ENCODE measurements around the gene ZFPL1.

The ZFPL1 gene

GRCh38 chr11:65083834-65084597, at the start of gene ZFPL1, which contains the start of gene CDCA5:
TSS of gene ZFPL1 (plus strand) at chr11:65084222. CDS start at chr11:65084699, 477 bp downstream.
TSS of gene CDCA5 (minus strand) at chr11:65084040. CDS start at chr11:65083978, 62 bp downstream.
- DNase-seq (ENCODE audit: low spot score) = peak; percentile 94

- DNase-seq (ENCODE audit: low spot score) = no peak
These were observed 49.6 kb upstream of the ZFPL1 start for GRCh38 chr11:65034423-65034822.

- DNase-seq (ENCODE audit: low spot score) = no peak
These were observed 48.4 kb upstream of the ZFPL1 start for GRCh38 chr11:65035579-65035978.

- DNase-seq (ENCODE audit: low spot score) = no peak
These were observed 47.1 kb upstream of the ZFPL1 start for GRCh38 chr11:65036931-65037330.

GRCh38 chr11:65040520-65040846, 43.5 kb upstream of the ZFPL1 start:
- DNase-seq (ENCODE audit: low spot score) = no peak

GRCh38 chr11:65040847-65041622, 43.0 kb upstream of the ZFPL1 start, which contains the start of gene SAC3D1:
TSS of gene SAC3D1 (plus strand) at chr11:65041210. CDS start at chr11:65041293, 83 bp downstream.
- peak; percentile 90 for DNase-seq (ENCODE audit: low spot score)

- DNase-seq (ENCODE audit: low spot score) = no peak
These were observed 41.1 kb upstream of the ZFPL1 start for GRCh38 chr11:65042891-65043290.

- DNase-seq (ENCODE audit: low spot score) = no peak
These were observed 40.0 kb upstream of the ZFPL1 start for GRCh38 chr11:65043881-65044501.

GRCh38 chr11:65045061-65045460, 39.0 kb upstream of the ZFPL1 start:
- no peak for DNase-seq (ENCODE audit: low spot score)

GRCh38 chr11:65045728-65046127, 38.3 kb upstream of the ZFPL1 start:
- DNase-seq (ENCODE audit: low spot score) = no peak

- no peak for DNase-seq (ENCODE audit: low spot score)
These were observed 36.2 kb upstream of the ZFPL1 start for GRCh38 chr11:65047581-65048422.

- no peak for DNase-seq (ENCODE audit: low spot score)
These were observed 32.6 kb upstream of the ZFPL1 start for GRCh38 chr11:65051398-65051858.

- no peak for DNase-seq (ENCODE audit: low spot score)
These were observed 30.1 kb upstream of the ZFPL1 start for GRCh38 chr11:65053827-65054508.

GRCh38 chr11:65055538-65055937, 28.5 kb upstream of the ZFPL1 start:
- no peak for DNase-seq (ENCODE audit: low spot score)

- DNase-seq (ENCODE audit: low spot score) = no peak
These were observed 27.0 kb upstream of the ZFPL1 start for GRCh38 chr11:65056999-65057398.

GRCh38 chr11:65057526-65057925, 26.5 kb upstream of the ZFPL1 start:
- no peak for DNase-seq (ENCODE audit: low spot score)

- no peak for DNase-seq (ENCODE audit: low spot score)
These were observed 26.0 kb upstream of the ZFPL1 start for GRCh38 chr11:65058012-65058411.

- DNase-seq (ENCODE audit: low spot score) = no peak
These were observed 25.5 kb upstream of the ZFPL1 start, which contains the start of gene NAALADL1 for GRCh38 chr11:65058419-65059054. TSS of gene NAALADL1 (minus strand) at chr11:65058553. CDS start at chr11:65058521, 32 bp downstream.

- no peak for DNase-seq (ENCODE audit: low spot score)
These were observed 24.5 kb upstream of the ZFPL1 start for GRCh38 chr11:65059523-65059922.

Measured in HuH-7 (cell line).